HG03097 (cell line): ENCODE data around the gene SERPINB5.

ENCODE experiments used
- ATAC-seq: cut with Tn5 transposase; IDR thresholded peaks from one replicate; pipeline ENCODE4 v1.9.1; 2021; ENCODE audit not compliant: unreplicated experiment, low FRiP score

SERPINB5 gene

GRCh38 chr18:63520053-63520685 is 43.4 kb downstream of the SERPINB5 start:
- ATAC-seq = no peak

GRCh38 chr18:63523660-63524059 is 46.9 kb downstream of the SERPINB5 start:
- no peak for ATAC-seq

DNA sequence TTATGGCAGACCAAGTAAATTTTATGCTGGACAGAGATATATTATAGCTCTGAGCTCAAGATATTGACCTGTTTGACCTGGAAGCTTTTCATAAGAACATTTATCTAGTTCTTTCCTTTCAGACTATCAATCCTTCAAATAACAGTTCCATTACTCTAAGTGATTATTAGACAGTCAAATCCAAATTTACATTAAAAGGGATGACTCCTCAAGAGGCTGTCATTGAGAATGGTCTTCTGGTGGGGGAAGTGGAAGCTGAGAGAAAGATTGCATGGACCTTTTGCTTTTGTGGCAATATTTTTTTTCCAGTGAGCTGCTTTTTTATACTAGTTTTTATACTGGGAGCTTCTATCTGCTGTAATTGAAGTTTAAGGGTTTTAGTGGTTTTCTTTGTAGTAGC is 50.5 kb downstream of the SERPINB5 start:
- ATAC-seq = no peak

- ATAC-seq = no peak
These were observed 52.2 kb downstream of the SERPINB5 start for GRCh38 chr18:63528863-63529492.

DNA sequence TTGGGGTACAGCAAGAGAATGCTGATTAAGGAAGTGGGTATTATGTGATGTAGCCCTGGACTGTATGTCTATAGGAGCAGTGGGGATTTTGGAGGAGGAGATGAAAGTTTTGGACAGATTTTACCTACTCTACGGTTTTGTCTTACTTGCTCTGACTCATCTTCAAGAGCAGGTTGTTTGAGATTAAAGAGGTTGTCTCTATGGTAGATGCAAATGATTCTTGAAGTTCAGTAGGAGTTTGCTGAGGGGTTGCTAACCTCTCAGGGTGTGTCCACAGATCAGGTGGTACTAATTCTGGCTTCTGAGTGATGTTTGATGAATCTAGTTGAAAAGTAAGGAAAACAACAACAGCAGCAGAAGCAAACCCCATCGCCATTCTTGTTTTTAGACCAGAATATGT is 55.7 kb downstream of the SERPINB5 start:
- no peak for ATAC-seq

GRCh38 chr18:63534615-63535014 is 57.9 kb downstream of the SERPINB5 start:
- ATAC-seq = no peak

GRCh38 chr18:63539904-63540510 is 63.2 kb downstream of the SERPINB5 start:
- ATAC-seq = no peak

DNA sequence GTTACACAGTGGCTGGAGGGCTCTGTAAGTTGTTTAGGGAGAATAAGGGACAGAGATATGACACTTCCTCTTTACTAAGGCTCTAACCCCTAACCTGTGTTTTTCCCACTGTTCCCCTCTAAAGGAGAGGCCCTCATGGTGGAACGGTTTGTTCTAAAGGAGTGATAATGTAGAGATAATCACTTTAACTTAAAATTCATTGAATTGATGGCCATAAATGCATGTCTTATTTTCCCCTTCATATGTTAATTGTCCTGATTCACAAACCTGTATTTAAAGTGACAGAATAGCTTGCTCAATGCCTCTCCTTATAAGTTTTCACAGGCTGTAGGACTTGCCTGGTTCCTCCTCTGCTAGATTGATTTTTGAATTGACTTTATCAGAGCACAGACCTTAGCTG is 65.3 kb downstream of the SERPINB5 start, which contains the start of gene SERPINB12:
Gene SERPINB12, plus strand, starts transcription at position 301 of the 400 bp plus-strand sequence. CDS start 13,791 bp downstream, outside the sequence.
- no peak for ATAC-seq

- ATAC-seq = no peak
These were observed 67.3 kb downstream of the SERPINB5 start for GRCh38 chr18:63544017-63544416.

- no peak for ATAC-seq
These were observed 68.2 kb downstream of the SERPINB5 start for GRCh38 chr18:63545000-63545399.

DNA sequence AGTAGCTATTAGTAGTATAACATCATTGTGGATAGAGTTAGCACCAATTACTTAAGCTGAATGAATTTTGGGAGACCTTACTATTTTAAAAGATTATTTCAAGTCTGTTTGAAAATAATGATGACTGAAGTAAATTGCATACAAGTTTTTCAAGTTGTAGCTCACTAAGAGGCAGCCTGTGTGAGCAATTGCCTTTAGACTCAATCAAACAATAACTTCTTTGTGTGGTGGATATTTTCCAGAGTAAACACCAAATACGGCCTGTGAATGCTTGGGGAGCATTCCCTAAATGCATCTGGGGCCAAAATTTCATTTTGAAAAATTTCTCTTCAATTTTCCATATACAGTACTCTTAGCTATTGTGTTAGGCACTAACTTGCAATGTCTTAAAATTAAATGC is 73.3 kb downstream of the SERPINB5 start:
- ATAC-seq = no peak

- ATAC-seq = no peak
These were observed 75.0 kb downstream of the SERPINB5 start for GRCh38 chr18:63551769-63552168.

GRCh38 chr18:63552581-63552980 is 75.8 kb downstream of the SERPINB5 start:
- ATAC-seq = no peak

GRCh38 chr18:63553081-63553480 is 76.3 kb downstream of the SERPINB5 start:
- ATAC-seq = no peak
